IPS DF 4.7 (cell line): ENCODE measurements around the gene MMADHC.
"Not testable (repeated sequence)": the region's sequence is repeated elsewhere in the genome, so short reads cannot be mapped to it uniquely, and the experiment has no call there.

ENCODE experiments used
- DNase-seq: peaks from one replicate; pipeline ENCODE4 v3.0.0-alpha.2; 2013; ENCODE audit warnings: low spot score; ENCODE audit errors: extremely low read depth

Gene MMADHC

GRCh38 chr2:149595056-149595963, 7.7 kb upstream of the MMADHC start:
- no peak for DNase-seq

- no peak for DNase-seq
Observed at GRCh38 chr2:149594411-149594810, 6.8 kb upstream of the MMADHC start.

- no peak for DNase-seq
Observed at GRCh38 chr2:149587950-149588487, 444 bp upstream of the MMADHC start.

- DNase-seq, result no peak
Observed at GRCh38 chr2:149586898-149587219, 716 bp downstream of the MMADHC start.

GRCh38 chr2:149586063-149586462, 1.5 kb downstream of the MMADHC start:
- no peak for DNase-seq

GRCh38 chr2:149585166-149585885, 2.2 kb downstream of the MMADHC start:
- no peak for DNase-seq

GRCh38 chr2:149579972-149580882, 7.3 kb downstream of the MMADHC start:
- no peak for DNase-seq

- no peak for DNase-seq
Observed at GRCh38 chr2:149577269-149577668, 10.3 kb downstream of the MMADHC start.

GRCh38 chr2:149575752-149576151, 11.8 kb downstream of the MMADHC start:
- no peak for DNase-seq

- no peak for DNase-seq
Observed at GRCh38 chr2:149575277-149575676, 12.3 kb downstream of the MMADHC start.

- DNase-seq, result no peak
Observed at GRCh38 chr2:149573760-149574159, 13.8 kb downstream of the MMADHC start.

- DNase-seq, result no peak
Observed at GRCh38 chr2:149572102-149572953, 15.2 kb downstream of the MMADHC start.

GRCh38 chr2:149568138-149568537, 19.4 kb downstream of the MMADHC start:
- DNase-seq, result no peak

- DNase-seq, result no peak
Observed at GRCh38 chr2:149566652-149567051, 20.9 kb downstream of the MMADHC start.

- DNase-seq, result not testable (repeated sequence)
Observed at GRCh38 chr2:149565625-149566024, 21.9 kb downstream of the MMADHC start.

- no peak for DNase-seq
Observed at GRCh38 chr2:149564983-149565382, 22.6 kb downstream of the MMADHC start.

- no peak for DNase-seq
Observed at GRCh38 chr2:149564097-149564496, 23.5 kb downstream of the MMADHC start.

- DNase-seq, result no peak
Observed at GRCh38 chr2:149562324-149562723, 25.3 kb downstream of the MMADHC start.

GRCh38 chr2:149561309-149561926, 26.2 kb downstream of the MMADHC start:
- no peak for DNase-seq
